ENCODE data around the gene UBE2E2. TPM values are rescaled to one million over a fixed set of nuclear protein-coding genes. Genes with fewer than 3 reads are reported as not detected.

Gene UBE2E2
- total RNA-seq, 4 donors from 2014 or later: 7.9 to 44.7 (median 26.6) TPM

DNA sequence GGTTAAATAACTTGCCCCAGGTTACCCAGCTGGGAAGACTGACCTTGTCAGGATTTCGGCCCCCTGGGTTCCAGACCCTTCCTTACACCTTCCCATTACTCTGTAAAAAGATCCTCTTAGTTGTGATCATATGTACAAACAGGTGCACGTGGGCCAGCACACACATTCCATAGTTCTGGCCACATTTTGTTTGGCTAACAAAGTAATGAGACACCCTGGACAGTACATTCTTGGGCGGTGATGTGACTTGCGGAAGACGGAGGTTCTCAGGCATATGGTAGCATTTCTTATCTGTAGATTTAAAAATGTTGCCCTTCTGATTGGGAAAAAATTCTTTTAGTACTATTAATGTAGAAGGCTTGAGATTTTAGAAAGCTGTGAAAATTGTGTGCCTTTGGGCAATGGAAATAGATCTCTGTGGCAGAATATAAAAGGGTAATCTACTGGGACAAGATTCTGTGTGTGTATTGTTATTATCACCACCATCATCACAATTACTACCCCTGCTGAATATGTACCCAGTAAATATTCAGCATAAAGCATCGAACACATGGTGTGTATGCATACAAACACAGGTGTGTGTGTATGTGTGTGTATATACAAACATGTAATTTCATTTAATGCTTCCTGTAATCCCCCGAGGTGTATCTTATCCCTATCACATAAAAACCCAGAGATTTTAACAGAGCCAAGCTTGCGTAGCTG lies 397.2 kb downstream of the UBE2E2 start:
- Histone ChIP-seq H3K9me3 (no peaks in the 10 kb centered on the region), H3K4me3 (no peak overlapping the region), H3K36me3 (no peaks in the 10 kb centered on the region), H3K27ac (peak overlapping the region; percentile 3 to 43 (median 26)), H3K27me3 (no peaks in the 10 kb centered on the region), H3K4me1 (peaks cover 27 to 28% of the 10 kb centered on the region in 2 donors)
- peak in 1 of 2 donors; percentile 31 for DNase-seq
- no peak for TF ChIP-seq POLR2A (IDR thresholded peaks at IDR 0.05)
- TF ChIP-seq, protein P1, sequence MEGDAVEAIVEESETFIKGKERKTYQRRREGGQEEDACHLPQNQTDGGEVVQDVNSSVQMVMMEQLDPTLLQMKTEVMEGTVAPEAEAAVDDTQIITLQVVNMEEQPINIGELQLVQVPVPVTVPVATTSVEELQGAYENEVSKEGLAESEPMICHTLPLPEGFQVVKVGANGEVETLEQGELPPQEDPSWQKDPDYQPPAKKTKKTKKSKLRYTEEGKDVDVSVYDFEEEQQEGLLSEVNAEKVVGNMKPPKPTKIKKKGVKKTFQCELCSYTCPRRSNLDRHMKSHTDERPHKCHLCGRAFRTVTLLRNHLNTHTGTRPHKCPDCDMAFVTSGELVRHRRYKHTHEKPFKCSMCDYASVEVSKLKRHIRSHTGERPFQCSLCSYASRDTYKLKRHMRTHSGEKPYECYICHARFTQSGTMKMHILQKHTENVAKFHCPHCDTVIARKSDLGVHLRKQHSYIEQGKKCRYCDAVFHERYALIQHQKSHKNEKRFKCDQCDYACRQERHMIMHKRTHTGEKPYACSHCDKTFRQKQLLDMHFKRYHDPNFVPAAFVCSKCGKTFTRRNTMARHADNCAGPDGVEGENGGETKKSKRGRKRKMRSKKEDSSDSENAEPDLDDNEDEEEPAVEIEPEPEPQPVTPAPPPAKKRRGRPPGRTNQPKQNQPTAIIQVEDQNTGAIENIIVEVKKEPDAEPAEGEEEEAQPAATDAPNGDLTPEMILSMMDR (IDR thresholded peaks at IDR 0.05 in 4 of 5, conservative IDR thresholded peaks at IDR 0.05 in 1 of 5): no peak
- in situ Hi-C loops (cut with MboI; ENCODE audit: low sequenced_read_pairs in 4 of 4): no loop called here
- ATAC-seq: peak; percentile 82 to 86
- intact Hi-C loops (cut with DNase I; ENCODE audit: low total_unique reads): no loop called here

DNA sequence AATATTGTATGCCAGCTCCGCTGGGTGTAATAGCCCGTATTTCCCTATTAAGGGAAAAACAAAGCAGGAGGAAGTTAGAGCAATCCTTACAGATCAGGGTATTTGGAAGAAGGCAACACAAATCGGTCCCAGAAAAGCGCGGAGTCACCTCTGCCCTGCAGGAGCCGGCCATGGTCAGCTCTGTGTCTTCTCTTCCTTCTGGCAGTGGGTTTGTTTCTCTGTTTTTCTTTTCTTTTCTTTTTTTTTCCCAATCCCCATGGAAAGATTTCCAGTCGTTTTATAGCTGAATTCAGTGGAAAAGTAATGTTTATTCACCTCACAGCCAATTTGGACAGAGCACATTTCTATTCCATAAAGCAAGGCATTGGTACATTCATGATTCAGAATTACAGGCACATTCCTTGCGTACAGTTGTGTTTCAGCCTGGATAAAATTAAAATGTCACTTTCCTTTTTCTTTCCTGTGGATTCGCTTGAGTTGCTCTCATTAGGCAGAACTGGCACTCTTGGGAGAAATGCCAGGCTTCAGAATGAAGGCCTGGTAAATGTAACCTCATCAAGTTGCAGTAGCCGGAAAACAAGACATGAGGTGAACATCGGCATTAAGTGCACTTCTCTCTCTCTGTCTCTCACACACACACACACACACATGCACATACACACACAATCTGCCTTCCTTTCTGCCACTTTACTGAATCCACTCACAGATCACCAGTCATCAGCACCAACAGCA lies 398.1 kb downstream of the UBE2E2 start:
- no peak for TF ChIP-seq POLR2A (IDR thresholded peaks at IDR 0.05)
- TF ChIP-seq, protein P1 (IDR thresholded peaks at IDR 0.05 in 4 of 5, conservative IDR thresholded peaks at IDR 0.05 in 1 of 5): no peak
- ATAC-seq (no peak), DNase-seq (no peak)
- intact Hi-C loops (cut with DNase I; ENCODE audit: low total_unique reads) (no loop called here), in situ Hi-C loops (cut with MboI; ENCODE audit: low sequenced_read_pairs in 4 of 4) (no loop called here)
- H3K4me1 ChIP-seq: peaks cover 22 to 24% of the 10 kb centered on the region in 2 donors
- no peaks in the 10 kb centered on the region for H3K27me3 ChIP-seq
- H3K4me3 ChIP-seq: no peak overlapping the region
- no peaks in the 10 kb centered on the region for H3K9me3 ChIP-seq
- H3K36me3 ChIP-seq: no peaks in the 10 kb centered on the region
- no peak overlapping the region for H3K27ac ChIP-seq

DNA sequence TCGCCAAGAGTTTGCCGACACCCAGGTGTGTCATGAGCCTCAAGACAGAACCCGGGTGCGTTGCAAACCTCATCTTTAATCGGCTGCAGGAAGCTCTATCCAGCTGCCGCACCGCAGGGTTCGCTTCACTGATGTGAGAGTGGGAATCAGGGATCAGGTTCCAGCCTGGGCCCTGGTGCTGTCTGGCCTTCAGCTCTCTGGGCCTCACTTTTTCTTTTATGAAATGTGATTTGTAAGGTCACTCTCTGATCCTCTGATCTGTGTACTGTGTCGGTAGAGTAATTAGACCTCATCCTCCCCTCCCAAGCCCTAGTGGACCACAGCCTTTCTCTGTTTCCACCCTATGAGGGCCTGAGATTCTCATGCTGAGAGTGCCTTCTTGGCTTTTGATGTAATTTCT lies 399.8 kb downstream of the UBE2E2 start:
- ATAC-seq: no peak
- in situ Hi-C loops (cut with MboI; ENCODE audit: low sequenced_read_pairs in 4 of 4): no loop called here
- Histone ChIP-seq H3K27ac (no peak overlapping the region), H3K27me3 (no peaks in the 10 kb centered on the region), H3K9me3 (no peaks in the 10 kb centered on the region), H3K4me3 (no peak overlapping the region), H3K4me1 (peaks cover 22 to 24% of the 10 kb centered on the region in 2 donors), H3K36me3 (no peaks in the 10 kb centered on the region)
- DNase-seq: no peak
- TF ChIP-seq, protein P1 (IDR thresholded peaks at IDR 0.05 in 4 of 5, conservative IDR thresholded peaks at IDR 0.05 in 1 of 5): no peak
- TF ChIP-seq POLR2A (IDR thresholded peaks at IDR 0.05): no peak
- intact Hi-C loops (cut with DNase I; ENCODE audit: low total_unique reads): no loop called here

DNA sequence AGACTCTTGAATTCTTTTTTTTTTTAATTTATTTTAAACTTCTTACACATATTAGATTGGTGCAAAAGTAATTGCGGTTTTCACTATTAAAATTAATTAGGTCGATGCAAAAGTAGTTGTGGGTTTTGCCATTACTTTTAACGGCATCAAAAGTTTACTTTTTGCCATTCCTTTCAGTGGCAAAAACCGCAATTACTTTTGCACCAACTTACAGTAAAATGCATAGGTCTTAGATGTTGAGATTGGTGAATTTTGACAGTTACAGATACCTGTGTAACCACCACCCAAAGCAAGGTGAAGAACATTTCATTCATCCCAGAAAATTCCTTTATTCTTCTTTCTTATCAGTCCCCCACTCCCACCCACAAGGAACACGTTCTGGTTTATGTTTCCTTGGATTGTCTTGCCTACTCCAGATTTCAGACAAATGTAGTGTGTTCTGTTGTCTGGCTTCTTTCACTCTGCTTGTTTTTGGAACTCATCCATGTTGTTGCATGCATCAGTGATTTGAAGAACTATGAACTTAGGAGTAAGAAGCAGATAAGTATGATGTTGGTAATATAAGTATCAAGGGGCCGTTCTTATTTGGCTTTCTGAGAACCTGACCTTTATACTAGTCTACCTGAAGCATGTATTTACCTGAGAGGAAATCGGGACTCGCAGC lies 404.2 kb downstream of the UBE2E2 start:
- DNase-seq: no peak
- in situ Hi-C loops (cut with MboI; ENCODE audit: low sequenced_read_pairs in 4 of 4): no loop called here
- Histone ChIP-seq H3K27me3 (no peaks in the 10 kb centered on the region), H3K36me3 (no peaks in the 10 kb centered on the region), H3K9me3 (no peaks in the 10 kb centered on the region), H3K27ac (no peak overlapping the region), H3K4me1 (peaks cover 1 to 9% of the 10 kb centered on the region in 2 donors), H3K4me3 (no peak overlapping the region)
- no peak for ATAC-seq
- intact Hi-C loops (cut with DNase I; ENCODE audit: low total_unique reads): no loop called here
- TF ChIP-seq, protein P1 (IDR thresholded peaks at IDR 0.05 in 4 of 5, conservative IDR thresholded peaks at IDR 0.05 in 1 of 5): no peak
- no peak for TF ChIP-seq POLR2A (IDR thresholded peaks at IDR 0.05)

Data from gastrocnemius medialis (tissue), 4 donors.